Skeletal muscle satellite cell (primary cell): Measurements from ENCODE around the gene TTR.

Source experiments
- H3K27me3 ChIP-seq: 2 replicates; pipeline ENCODE4 v1.7.0; 2013; ENCODE audit warnings: low read length; ENCODE audit not compliant: control insufficient read depth, insufficient read depth
- H3K36me3 ChIP-seq: 2 replicates; pipeline ENCODE4 v1.7.0; 2013; ENCODE audit warnings: mild to moderate bottlenecking, control low read depth, low read length; ENCODE audit not compliant: insufficient read depth
- H3K4me1 ChIP-seq: 2 replicates; pipeline ENCODE4 v1.7.0; 2013; ENCODE audit warnings: low read length; ENCODE audit not compliant: control insufficient read depth, insufficient read depth
- H3K4me2 ChIP-seq: 2 replicates; pipeline ENCODE4 v1.7.0; 2013; ENCODE audit warnings: mild to moderate bottlenecking, low read length
- H3K4me3 ChIP-seq: 2 replicates; pipeline ENCODE4 v1.7.0; 2013; ENCODE audit warnings: low read length
- H3K9ac ChIP-seq: 2 replicates; pipeline ENCODE4 v1.7.0; 2013; ENCODE audit warnings: mild to moderate bottlenecking, low read depth, low read length, moderate library complexity
- H3K9me3 ChIP-seq: replicated peaks from 2 replicates; pipeline ENCODE4 v1.7.0; 2013; ENCODE audit warnings: mild to moderate bottlenecking, control low read depth, low read length

TTR gene

GRCh38 chr18:31618801-31619200 is 27.1 kb downstream of the TTR start:
- Histone ChIP-seq H3K27me3 (no peaks in the 10 kb centered on the region), H3K36me3 (no peaks in the 10 kb centered on the region), H3K4me2 (no peak overlapping the region), H3K9ac (no peak overlapping the region), H3K4me3 (no peak overlapping the region), H3K4me1 (no peaks in the 10 kb centered on the region), H3K9me3 (no peaks in the 10 kb centered on the region)

GRCh38 chr18:31619291-31619690 is 27.6 kb downstream of the TTR start:
- Histone ChIP-seq H3K9ac (no peak overlapping the region), H3K27me3 (no peaks in the 10 kb centered on the region), H3K36me3 (no peaks in the 10 kb centered on the region), H3K4me3 (no peak overlapping the region), H3K4me2 (no peak overlapping the region), H3K4me1 (no peaks in the 10 kb centered on the region), H3K9me3 (no peaks in the 10 kb centered on the region)

DNA sequence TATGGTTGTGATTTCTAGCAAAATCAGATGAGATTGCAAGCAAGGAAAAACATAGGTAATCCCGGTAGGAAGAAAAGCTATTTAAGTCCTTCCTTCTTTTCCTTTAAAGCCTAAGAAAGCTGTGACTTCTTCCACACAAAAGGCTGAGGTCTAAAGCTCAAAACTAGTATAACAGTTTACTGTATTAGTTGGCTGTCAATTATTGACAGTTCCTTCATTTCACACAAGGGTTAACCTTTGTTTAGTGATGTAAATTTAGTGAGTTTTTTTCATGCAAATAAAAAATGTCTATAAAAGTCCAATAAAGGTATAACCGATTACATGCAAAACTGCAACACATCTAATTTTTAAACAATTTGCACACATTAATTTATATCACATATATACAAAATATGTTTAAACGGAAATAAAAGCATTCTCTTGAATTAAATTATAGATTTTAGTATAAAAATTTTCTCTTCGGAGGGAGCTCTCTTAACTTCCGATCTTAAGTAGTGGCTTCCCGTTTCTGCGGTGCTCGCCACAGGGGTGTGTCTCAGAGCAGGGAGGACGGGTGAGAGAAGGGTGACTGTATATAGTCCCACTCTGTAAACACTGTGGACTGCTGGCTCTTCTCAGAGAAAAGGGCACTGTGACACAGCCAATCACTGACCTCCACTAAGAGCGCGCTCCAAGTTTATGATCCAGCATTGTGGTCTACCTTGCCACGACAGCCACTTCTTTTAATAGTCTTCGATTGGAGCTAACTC is 33.4 kb downstream of the TTR start:
- Histone ChIP-seq H3K4me1 (no peaks in the 10 kb centered on the region), H3K36me3 (no peaks in the 10 kb centered on the region), H3K9ac (no peak overlapping the region), H3K4me2 (no peak overlapping the region), H3K27me3 (no peaks in the 10 kb centered on the region), H3K9me3 (no peaks in the 10 kb centered on the region), H3K4me3 (no peak overlapping the region)

DNA sequence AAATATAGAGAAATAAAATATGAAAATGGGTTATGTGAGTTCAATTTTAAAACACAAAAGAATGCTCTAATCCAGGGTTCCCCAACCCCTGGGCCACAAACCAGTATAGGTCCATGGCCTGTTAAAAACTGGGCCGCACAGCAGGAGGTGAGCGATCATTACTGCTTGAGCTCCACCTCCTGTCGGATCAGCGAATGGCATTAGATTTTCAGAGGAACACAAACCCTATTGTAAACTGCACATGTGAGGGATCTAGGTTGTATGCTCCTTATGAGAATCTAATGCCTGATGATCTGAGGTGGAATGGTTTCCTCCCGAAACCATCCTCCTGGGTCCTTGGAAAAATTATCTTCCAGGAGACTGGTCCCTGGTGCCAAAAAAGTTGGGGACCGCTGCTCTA is 34.7 kb downstream of the TTR start:
- Histone ChIP-seq H3K9me3 (no peaks in the 10 kb centered on the region), H3K36me3 (no peaks in the 10 kb centered on the region), H3K4me1 (no peaks in the 10 kb centered on the region), H3K4me2 (no peak overlapping the region), H3K4me3 (no peak overlapping the region), H3K9ac (no peak overlapping the region), H3K27me3 (no peaks in the 10 kb centered on the region)

GRCh38 chr18:31630549-31630948 is 38.9 kb downstream of the TTR start:
- Histone ChIP-seq H3K36me3 (no peaks in the 10 kb centered on the region), H3K4me1 (no peaks in the 10 kb centered on the region), H3K9ac (no peak overlapping the region), H3K9me3 (no peaks in the 10 kb centered on the region), H3K4me3 (no peak overlapping the region), H3K27me3 (no peaks in the 10 kb centered on the region), H3K4me2 (no peak overlapping the region)

DNA sequence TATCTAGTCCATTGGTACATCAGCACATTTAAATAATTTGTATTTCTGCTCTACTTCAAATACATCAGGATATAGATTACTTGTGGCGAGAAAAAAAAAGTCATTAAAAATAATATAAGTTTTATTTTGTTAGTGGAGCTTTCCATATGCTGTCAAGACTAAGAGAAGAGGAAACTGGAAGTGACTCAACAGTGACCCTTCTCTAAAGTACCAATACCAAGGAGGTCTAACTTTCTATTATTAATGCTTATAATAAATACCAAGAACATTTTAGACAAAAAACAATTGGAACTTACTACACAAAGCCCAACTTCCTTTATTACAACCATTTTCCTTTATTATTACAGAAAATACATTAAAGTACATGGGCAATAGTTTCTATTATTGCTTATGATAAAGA is 39.8 kb downstream of the TTR start:
- Histone ChIP-seq H3K27me3 (no peaks in the 10 kb centered on the region), H3K9ac (no peak overlapping the region), H3K9me3 (no peaks in the 10 kb centered on the region), H3K4me2 (no peak overlapping the region), H3K36me3 (no peaks in the 10 kb centered on the region), H3K4me3 (no peak overlapping the region), H3K4me1 (no peaks in the 10 kb centered on the region)

DNA sequence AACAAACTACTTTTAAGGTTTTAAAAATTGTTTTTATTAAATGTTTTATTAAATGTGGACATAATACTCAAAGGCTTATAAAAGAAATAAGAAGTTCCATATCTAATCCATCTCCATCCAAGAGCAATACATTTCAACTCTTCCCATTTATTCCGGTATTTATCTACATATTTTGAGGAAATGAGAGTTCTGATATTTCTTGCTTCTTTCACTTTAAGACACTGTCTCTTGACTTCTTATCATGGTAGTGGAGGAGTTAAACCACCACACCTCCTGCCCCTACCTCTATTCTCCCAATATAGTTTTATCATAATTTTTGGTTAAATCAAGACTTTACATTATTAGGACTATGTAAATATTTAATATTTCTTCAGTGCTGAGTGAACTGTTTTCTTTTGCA is 40.7 kb downstream of the TTR start:
- Histone ChIP-seq H3K4me2 (no peak overlapping the region), H3K36me3 (no peaks in the 10 kb centered on the region), H3K9me3 (no peaks in the 10 kb centered on the region), H3K4me1 (no peaks in the 10 kb centered on the region), H3K9ac (no peak overlapping the region), H3K27me3 (no peaks in the 10 kb centered on the region), H3K4me3 (no peak overlapping the region)

GRCh38 chr18:31633392-31634330 is 42.0 kb downstream of the TTR start:
- no peaks in the 10 kb centered on the region for H3K4me1 ChIP-seq

DNA sequence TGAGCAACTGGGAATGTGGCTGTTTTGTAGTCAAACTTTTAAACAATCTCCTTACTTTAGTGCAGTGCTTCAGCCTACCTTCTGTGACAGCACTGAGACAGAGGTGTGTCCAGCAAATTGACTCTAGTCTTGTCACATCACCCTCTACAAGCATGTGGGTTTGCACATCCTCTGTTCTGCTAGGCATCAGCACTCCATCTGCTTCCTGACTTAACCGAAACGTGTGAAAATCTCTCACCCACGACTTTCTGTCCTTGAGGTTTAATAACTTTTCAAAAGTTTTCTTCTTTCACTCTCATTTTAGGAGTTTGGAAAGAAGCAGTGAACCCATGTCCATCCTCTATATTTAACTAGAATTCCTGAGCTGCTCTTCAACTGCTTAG is 42.6 kb downstream of the TTR start:
- Histone ChIP-seq H3K4me1 (no peaks in the 10 kb centered on the region), H3K9me3 (no peaks in the 10 kb centered on the region), H3K27me3 (no peaks in the 10 kb centered on the region), H3K36me3 (no peaks in the 10 kb centered on the region), H3K4me3 (no peak overlapping the region), H3K4me2 (no peak overlapping the region), H3K9ac (no peak overlapping the region)

More at GRCh38 chr18:31633392-31634330, 42.0 kb downstream of the TTR start:
- no peak overlapping the region for H3K9ac ChIP-seq
- no peak overlapping the region for H3K4me3 ChIP-seq
- H3K9me3 ChIP-seq, result no peaks in the 10 kb centered on the region
- no peaks in the 10 kb centered on the region for H3K27me3 ChIP-seq
- H3K4me2 ChIP-seq, result no peak overlapping the region
- no peaks in the 10 kb centered on the region for H3K36me3 ChIP-seq

DNA sequence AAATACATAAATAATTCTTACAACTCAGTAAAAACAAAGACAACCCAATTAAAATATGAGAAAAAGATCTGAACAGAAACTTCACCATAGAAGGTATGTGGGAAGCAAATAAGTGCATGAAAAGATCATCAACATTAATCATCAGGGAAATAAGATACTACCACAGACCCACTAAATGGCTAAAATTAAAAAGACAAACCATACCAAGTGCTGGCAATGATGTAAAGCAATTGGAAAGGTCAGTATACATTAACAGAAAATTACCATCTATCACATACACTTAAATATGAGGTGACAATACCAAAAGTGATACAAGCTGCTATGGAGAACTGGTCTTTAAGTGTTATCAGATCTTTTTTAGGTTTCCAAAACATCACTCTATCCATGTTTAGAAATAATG is 44.7 kb downstream of the TTR start:
- H3K36me3 ChIP-seq, result no peaks in the 10 kb centered on the region
- no peaks in the 10 kb centered on the region for H3K4me1 ChIP-seq
- no peaks in the 10 kb centered on the region for H3K9me3 ChIP-seq
- H3K27me3 ChIP-seq, result no peaks in the 10 kb centered on the region
- H3K4me3 ChIP-seq, result no peak overlapping the region
- no peak overlapping the region for H3K9ac ChIP-seq
- no peak overlapping the region for H3K4me2 ChIP-seq

DNA sequence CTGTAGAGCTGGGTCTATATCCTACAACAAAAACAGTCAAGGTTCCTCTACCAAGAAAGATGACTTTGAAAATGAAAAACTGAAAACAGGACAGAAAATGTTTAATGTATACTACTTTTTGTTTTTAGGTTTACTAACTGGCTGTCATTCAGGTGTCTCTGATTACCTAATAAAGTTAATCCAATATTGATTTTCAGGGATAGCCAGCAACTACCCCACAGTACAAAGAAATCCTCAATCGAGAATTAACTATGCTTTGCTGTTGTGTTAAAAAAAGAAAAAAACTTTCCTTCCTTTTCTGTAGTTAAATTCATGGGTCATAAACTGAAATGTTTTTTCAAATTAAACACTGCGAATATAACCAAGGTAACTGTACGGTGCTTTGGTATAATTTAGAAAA is 45.8 kb downstream of the TTR start:
- no peak overlapping the region for H3K4me3 ChIP-seq
- no peak overlapping the region for H3K4me2 ChIP-seq
- no peak overlapping the region for H3K9ac ChIP-seq
- H3K9me3 ChIP-seq, result no peaks in the 10 kb centered on the region
- H3K27me3 ChIP-seq, result no peaks in the 10 kb centered on the region
- no peaks in the 10 kb centered on the region for H3K4me1 ChIP-seq
- no peaks in the 10 kb centered on the region for H3K36me3 ChIP-seq
